Neural progenitor cell (in vitro differentiated cells): ENCODE data around the gene AK2. TPM values are rescaled to one million over a fixed set of nuclear protein-coding genes. Genes with fewer than 3 reads are reported as not detected.
"Not testable (repeated sequence)": the region's sequence is repeated elsewhere in the genome, so short reads cannot be mapped to it uniquely, and the experiment has no call there.

Experiments used
- DNase-seq: peaks from one replicate; pipeline ENCODE4 v3.0.0-alpha.2; 2016; ENCODE audit warnings: low spot score
- H2AFZ ChIP-seq: fragments of 200-600 bp; sonication (generic); replicated peaks from 2 replicates; pipeline ENCODE4 v1.6.1; 2016; ENCODE audit warnings: antibody characterized with exemption
- H3F3A ChIP-seq: fragments of 200-600 bp; sonication (generic); 2 replicates; pipeline ENCODE4 v1.6.1; 2016; ENCODE audit warnings: antibody characterized with exemption, low read depth
- H3K27ac ChIP-seq: fragments of 200-600 bp; sonication (generic); 2 replicates; pipeline ENCODE4 v1.5.1; 2016; ENCODE audit warnings: mild to moderate bottlenecking
- H3K27me3 ChIP-seq: fragments of 200-600 bp; sonication (generic); 2 replicates; pipeline ENCODE4 v1.6.1; 2016; ENCODE audit warnings: mild to moderate bottlenecking, moderate library complexity
- H3K36me3 ChIP-seq: fragments of 200-600 bp; sonication (generic); 2 replicates; pipeline ENCODE4 v1.5.1; 2016
- H3K4me1 ChIP-seq: fragments of 200-600 bp; sonication (generic); 2 replicates; pipeline ENCODE4 v1.6.1; 2016; ENCODE audit warnings: mixed run types
- H3K4me2 ChIP-seq: fragments of 200-600 bp; sonication (generic); 2 replicates; pipeline ENCODE4 v1.6.1; 2016
- H3K4me3 ChIP-seq: fragments of 200-600 bp; sonication (generic); 2 replicates; pipeline ENCODE4 v1.5.1; 2016
- H3K79me2 ChIP-seq: fragments of 200-600 bp; sonication (generic); 2 replicates; pipeline ENCODE4 v1.6.1; 2016; ENCODE audit warnings: low read depth
- H3K9ac ChIP-seq: fragments of 200-600 bp; sonication (generic); 2 replicates; pipeline ENCODE4 v1.6.1; 2016
- H3K9me3 ChIP-seq: fragments of 200-600 bp; sonication (generic); 2 replicates; pipeline ENCODE4 v1.5.1; 2016; ENCODE audit warnings: low read depth
- H4K20me1 ChIP-seq: fragments of 200-600 bp; sonication (generic); 2 replicates; pipeline ENCODE4 v1.6.1; 2016; ENCODE audit warnings: low read depth
- H3K27ac Mint-ChIP-seq: 3 replicates; pipeline ENCODE4 v1.8.0; 2021; ENCODE audit warnings: mixed read lengths
- H3K27me3 Mint-ChIP-seq: 2 replicates; pipeline ENCODE4 v1.8.0; 2022; ENCODE audit warnings: low read depth, mild to moderate bottlenecking, inconsistent platforms, moderate library complexity, mixed read lengths; ENCODE audit not compliant: insufficient read depth
- H3K36me3 Mint-ChIP-seq: 3 replicates; pipeline ENCODE4 v1.8.0; 2021; ENCODE audit warnings: mixed read lengths
- H3K4me1 Mint-ChIP-seq: 3 replicates; pipeline ENCODE4 v1.8.0; 2021; ENCODE audit warnings: mixed read lengths
- H3K4me3 Mint-ChIP-seq: 3 replicates; pipeline ENCODE4 v1.8.0; 2021; ENCODE audit warnings: mild to moderate bottlenecking, moderate library complexity, mixed read lengths
- H3K9me3 Mint-ChIP-seq: 3 replicates; pipeline ENCODE4 v1.8.0; 2020; ENCODE audit warnings: mixed read lengths
- CTCF ChIP-seq: fragments of 200-600 bp; sonication (generic); IDR thresholded peaks from 2 replicates; pipeline ENCODE4 v1.5.1; 2017; ENCODE audit warnings: antibody characterized with exemption, mild to moderate bottlenecking
- EZH2 ChIP-seq: fragments of 200-600 bp; sonication (generic); IDR thresholded peaks from 2 replicates; pipeline ENCODE4 v1.6.1; 2017; ENCODE audit warnings: antibody characterized with exemption, mild to moderate bottlenecking, moderate library complexity
- EZH2phosphoT487 ChIP-seq: fragments of 200-600 bp; sonication (generic); IDR thresholded peaks from 2 replicates; pipeline ENCODE4 v1.6.1; 2017; ENCODE audit warnings: antibody characterized with exemption
- total RNA-seq: library from RNA; depleted of rRNA; stranded (reverse); fragments of >200 nt; gene quantifications from 2 replicates; pipeline ENCODE4 v1.2.3, GENCODE V29; 2015; ENCODE audit warnings: low replicate concordance

AK2 gene
- total RNA-seq, 1 donor from 2014 or later = 128 TPM

- Mint-ChIP-seq H3K9me3 (no peaks in the 10 kb centered on the region), H3K27ac (no peak overlapping the region), H3K4me1 (peaks cover 33% of the 10 kb centered on the region), H3K36me3 (peaks cover 2% of the 10 kb centered on the region), H3K4me3 (no peak overlapping the region), H3K27me3 (peaks cover 4% of the 10 kb centered on the region)
- TF ChIP-seq EZH2phosphoT487 = no peak
- no peak for TF ChIP-seq CTCF
- no peak for TF ChIP-seq EZH2
- H3K4me1 ChIP-seq = no peaks in the 10 kb centered on the region
- no peak overlapping the region for H3K4me3 ChIP-seq
- no peak overlapping the region for H3K9ac ChIP-seq
- no peak overlapping the region for H3K4me2 ChIP-seq
- H3F3A ChIP-seq = peaks cover 3% of the 10 kb centered on the region
- no peak overlapping the region for H2AFZ ChIP-seq
- DNase-seq = no peak
- no peaks in the 10 kb centered on the region for H4K20me1 ChIP-seq
- no peaks in the 10 kb centered on the region for H3K27me3 ChIP-seq
- H3K36me3 ChIP-seq = no peaks in the 10 kb centered on the region
- no peaks in the 10 kb centered on the region for H3K79me2 ChIP-seq
- H3K9me3 ChIP-seq = no peaks in the 10 kb centered on the region
- H3K27ac ChIP-seq = no peak overlapping the region
These were observed 38.6 kb downstream of the AK2 start for GRCh38 chr1:32998064-32998463.

- Histone ChIP-seq H3K4me1 (peaks cover 5% of the 10 kb centered on the region), H4K20me1 (no peaks in the 10 kb centered on the region), H3K27me3 (no peaks in the 10 kb centered on the region), H3K4me3 (no peak overlapping the region), H2AFZ (no peak overlapping the region), H3K36me3 (no peaks in the 10 kb centered on the region), H3F3A (peaks cover 6% of the 10 kb centered on the region), H3K9ac (no peak overlapping the region), H3K79me2 (no peaks in the 10 kb centered on the region), H3K27ac (no peak overlapping the region), H3K4me2 (no peak overlapping the region), H3K9me3 (no peaks in the 10 kb centered on the region)
- peaks cover 2% of the 10 kb centered on the region for H3K36me3 Mint-ChIP-seq
- peaks cover 4% of the 10 kb centered on the region for H3K27me3 Mint-ChIP-seq
- H3K27ac Mint-ChIP-seq = no peak overlapping the region
- no peaks in the 10 kb centered on the region for H3K9me3 Mint-ChIP-seq
- TF ChIP-seq EZH2 (no peak), CTCF (no peak), EZH2phosphoT487 (no peak)
- no peak for DNase-seq
- H3K4me1 Mint-ChIP-seq = peaks cover 33% of the 10 kb centered on the region
- H3K4me3 Mint-ChIP-seq = no peak overlapping the region
These were observed 39.2 kb downstream of the AK2 start for GRCh38 chr1:32997381-32997891.

- not testable (repeated sequence) for H3K4me3 ChIP-seq, H3K9me3 ChIP-seq, H3K36me3 ChIP-seq, H3K27me3 Mint-ChIP-seq, H2AFZ ChIP-seq, H3K4me3 Mint-ChIP-seq, H3K9me3 Mint-ChIP-seq, DNase-seq, H3K27ac ChIP-seq, H3K36me3 Mint-ChIP-seq, H3K27me3 ChIP-seq, H3K9ac ChIP-seq, H4K20me1 ChIP-seq, H3K79me2 ChIP-seq, H3K4me2 ChIP-seq, H3K27ac Mint-ChIP-seq
- peaks cover 30% of the 10 kb centered on the region for H3K4me1 Mint-ChIP-seq
- peaks cover 13% of the 10 kb centered on the region for H3K4me1 ChIP-seq
- H3F3A ChIP-seq = peaks cover 15% of the 10 kb centered on the region
These were observed 43.4 kb downstream of the AK2 start for GRCh38 chr1:32993324-32993636.

GRCh38 chr1:32992489-32993323 lies 44.0 kb downstream of the AK2 start:
- TF ChIP-seq EZH2phosphoT487 = no peak
- no peak for TF ChIP-seq CTCF
- no peak for TF ChIP-seq EZH2
- no peaks in the 10 kb centered on the region for H3K79me2 ChIP-seq
- H3K4me1 Mint-ChIP-seq = peaks cover 26% of the 10 kb centered on the region
- no peaks in the 10 kb centered on the region for H3K27me3 ChIP-seq
- peaks cover 15% of the 10 kb centered on the region for H3F3A ChIP-seq
- H3K9me3 Mint-ChIP-seq = no peaks in the 10 kb centered on the region
- H3K9ac ChIP-seq = no peak overlapping the region
- H3K4me3 ChIP-seq = no peak overlapping the region
- no peaks in the 10 kb centered on the region for H4K20me1 ChIP-seq
- H3K27ac Mint-ChIP-seq = peak overlapping the region; percentile 62
- H3K4me2 ChIP-seq = peak overlapping the region; percentile 39
- H3K27ac ChIP-seq = no peak overlapping the region
- H3K36me3 Mint-ChIP-seq = no peaks in the 10 kb centered on the region
- H3K36me3 ChIP-seq = no peaks in the 10 kb centered on the region
- H3K9me3 ChIP-seq = no peaks in the 10 kb centered on the region
- peak overlapping the region; percentile 21 for H2AFZ ChIP-seq
- H3K27me3 Mint-ChIP-seq = no peaks in the 10 kb centered on the region
- H3K4me1 ChIP-seq = peaks cover 13% of the 10 kb centered on the region
- DNase-seq = peak; percentile 72
- peak overlapping the region; percentile 67 for H3K4me3 Mint-ChIP-seq
